Stimulated activated CD4-positive, alpha-beta T cell treated with anti-CD3 and anti-CD28 coated beads, Interleukin-1b, Interleukin-23, amount 100 ng/mL, for 24 hours (primary cell): ENCODE results near the gene TEAD3.
A peak's percentile ranks its signal among the peaks of the same experiment; 100 is the strongest.

Experiments
- DNase-seq, 4 experiments: peaks; one replicate each; pipeline ENCODE4 v3.0.0-alpha.2; 2020; ENCODE audit warnings: low read depth in 4 of 4, low spot score in 1 of 4

The TEAD3 gene

DNA sequence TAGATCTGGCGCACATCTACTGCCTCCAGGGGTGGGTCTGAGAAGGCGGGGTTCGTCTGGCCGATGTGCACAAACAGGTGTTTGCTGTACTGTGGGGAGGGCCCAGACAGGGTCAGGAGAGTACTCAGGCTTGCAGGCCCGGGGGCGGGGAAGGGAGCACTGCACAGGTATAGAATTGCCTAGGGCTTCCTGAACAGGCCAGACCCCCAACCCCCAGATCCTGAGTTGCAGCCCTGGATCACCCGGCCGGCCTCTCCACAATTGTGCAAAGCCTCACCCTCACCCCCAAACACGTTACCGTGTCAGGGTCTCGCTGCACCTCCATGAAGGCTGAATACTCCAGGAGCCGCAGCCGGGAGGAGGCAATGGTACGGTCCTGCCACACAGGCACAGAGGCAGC lies 20.9 kb downstream of the TEAD3 start:
- DNase-seq: no peak

DNA sequence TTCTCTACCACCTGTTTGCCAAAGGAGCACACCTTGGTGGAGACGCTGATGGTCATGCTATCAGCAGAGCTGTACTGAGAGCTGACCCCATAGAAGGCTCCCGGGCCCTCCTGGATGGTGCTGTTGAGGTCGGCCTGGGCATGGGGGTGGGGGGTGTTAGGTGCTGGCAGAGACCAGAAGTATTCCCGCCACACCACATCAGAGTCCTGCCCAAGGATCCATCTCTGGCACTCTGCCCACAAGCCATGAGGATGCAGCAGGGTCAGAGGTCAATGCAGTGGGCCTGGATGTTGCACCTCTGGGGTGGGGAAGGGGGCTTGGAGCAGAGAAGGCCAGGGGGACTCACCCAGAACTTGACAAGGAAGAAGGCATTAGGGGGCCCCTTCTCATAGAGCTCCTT lies 21.3 kb downstream of the TEAD3 start:
- DNase-seq: no peak

DNA sequence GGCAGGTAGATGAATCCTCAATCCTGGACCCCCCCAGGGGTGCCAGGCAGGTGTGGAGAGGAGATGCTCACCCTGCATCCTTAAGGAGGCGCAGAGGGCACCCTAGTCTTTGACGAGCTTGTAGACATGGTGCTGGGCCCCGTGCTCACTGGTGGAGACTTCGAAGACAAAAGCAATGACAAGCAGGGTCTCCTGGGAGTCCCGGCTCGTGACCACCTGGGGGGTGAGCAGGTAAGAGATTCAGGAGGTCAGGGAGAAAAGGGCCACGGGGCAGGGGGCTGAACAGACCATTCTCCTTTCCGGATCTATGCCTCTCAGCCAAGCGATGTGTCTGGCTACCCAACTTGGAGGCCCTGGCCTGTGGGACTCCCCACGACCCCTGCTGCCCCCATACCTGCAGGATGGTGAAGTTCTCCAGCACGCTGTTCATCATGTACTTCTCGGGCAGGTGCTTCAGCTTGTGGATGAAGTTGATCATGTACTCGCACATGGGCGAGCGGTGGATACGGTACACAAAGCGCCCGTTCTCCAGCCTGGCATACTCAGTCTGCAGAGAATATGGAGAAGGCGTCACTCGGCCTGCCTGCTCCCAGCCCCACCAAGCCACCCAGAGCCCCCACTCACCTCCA lies 21.8 kb downstream of the TEAD3 start:
- DNase-seq: no peak

DNA sequence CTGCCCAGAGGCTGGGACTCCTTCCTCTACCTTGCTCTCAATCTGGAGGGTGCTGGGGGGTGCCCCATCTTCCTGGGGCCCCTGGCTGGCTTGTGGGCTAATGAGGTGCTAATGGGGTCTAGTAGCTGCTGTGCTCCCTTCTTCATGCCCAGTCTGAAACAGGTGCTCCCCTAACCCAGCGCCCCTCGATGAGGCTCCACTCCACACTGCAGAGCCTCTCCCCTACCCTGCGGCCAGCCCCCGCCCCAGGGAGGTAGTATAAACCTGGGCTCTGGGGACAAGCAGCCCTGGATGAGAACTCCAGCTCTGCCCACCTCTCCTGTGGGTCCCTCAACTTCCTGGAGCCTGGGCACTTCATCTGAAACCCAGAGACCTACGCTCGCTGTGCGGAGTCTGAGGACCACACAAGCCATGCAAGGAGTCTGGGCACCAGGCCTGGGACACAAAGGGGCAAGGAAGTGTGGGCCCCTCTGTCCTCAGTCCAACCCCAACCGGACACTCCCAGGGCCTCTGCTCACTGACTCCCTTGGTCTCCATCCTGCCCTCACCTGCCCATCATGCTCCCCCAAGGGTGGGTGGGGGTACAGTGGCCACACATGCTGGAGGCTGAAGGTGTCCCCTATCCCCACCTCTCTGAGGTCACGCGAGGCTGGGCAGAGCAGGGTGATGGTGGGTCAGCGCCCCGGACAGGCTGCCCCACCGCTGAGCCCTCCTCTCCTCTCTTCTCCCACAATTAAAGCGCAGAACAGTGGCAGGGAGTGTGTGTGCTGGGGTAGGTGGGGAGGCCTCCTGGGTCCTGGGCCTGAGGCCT lies 22.5 kb downstream of the TEAD3 start:
- DNase-seq: no peak

DNA sequence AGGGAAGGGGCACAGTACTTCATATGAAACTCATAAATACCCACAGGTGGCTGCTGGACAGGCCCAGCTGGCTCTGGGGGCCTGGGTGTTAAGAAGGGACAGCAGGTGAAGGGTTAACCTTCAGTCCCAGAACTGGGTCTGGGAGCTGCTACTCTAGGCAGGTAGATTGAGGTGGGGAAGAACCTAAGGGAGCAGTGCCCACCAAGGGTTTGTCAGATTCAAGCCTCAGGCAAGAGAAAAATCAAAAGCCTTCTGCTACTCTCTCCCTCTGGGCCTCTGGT lies 23.1 kb downstream of the TEAD3 start:
- DNase-seq: no peak

DNA sequence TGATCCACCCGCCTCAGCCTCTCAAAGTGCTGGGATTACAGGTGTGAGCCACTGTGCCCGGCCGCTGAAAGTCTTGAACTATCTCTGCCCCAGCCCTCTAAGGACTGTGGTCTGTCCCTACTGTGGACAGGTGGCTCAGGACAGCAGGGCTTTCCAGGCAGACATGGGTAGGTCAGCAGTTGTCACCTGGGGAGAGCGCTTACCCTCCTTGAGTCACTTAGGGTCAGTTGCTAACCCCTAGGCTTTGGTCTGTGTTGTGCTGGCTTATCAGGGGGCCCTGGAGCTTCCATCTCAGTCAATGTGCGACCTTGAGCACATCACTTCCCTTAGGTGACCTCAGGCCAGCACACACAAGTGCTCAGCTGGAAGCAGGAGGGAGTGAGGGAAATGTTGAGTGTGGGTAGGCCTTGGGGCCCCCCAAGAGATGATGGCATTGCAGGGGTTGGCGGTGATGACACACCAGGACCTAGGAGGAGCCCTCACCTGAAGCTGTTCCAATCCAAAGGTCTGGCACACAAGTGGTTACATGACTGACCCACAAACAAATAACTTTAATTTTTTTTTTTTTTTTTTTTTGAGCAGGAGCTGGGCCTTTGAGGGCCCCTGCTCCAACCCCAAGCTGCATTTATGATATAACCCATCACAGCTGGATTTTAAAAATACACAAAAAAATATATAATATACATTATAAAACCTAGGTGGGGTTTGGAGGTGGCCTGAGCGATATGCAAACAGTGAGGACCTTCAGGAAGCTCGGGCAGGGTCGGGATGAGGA lies 23.6 kb downstream of the TEAD3 start:
- no peak for DNase-seq

DNA sequence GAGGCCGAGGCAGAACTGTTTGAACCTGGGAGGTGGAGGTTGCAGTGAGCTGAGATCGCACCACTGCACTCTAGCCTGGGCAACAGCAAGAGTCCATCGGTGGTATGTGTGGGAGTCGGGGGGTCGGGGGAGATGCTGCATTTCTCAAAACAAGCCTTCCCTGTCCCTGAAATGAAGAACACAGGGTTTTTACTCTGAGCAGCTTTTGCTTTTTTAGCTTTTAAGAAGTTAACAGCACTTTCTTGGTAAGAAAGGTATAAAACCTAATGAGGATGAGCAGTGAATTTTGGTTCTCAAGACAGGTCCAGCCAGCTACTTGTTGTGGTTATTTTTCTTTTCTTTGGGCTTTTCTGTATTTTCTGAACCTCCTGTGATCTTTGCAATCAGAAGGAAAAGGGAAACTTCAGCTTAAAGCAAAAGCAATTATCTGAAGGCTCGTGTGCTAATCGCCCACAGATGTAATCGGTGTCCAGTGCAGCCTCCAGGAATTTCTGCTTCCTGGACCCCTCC lies 25.0 kb downstream of the TEAD3 start:
- no peak for DNase-seq

DNA sequence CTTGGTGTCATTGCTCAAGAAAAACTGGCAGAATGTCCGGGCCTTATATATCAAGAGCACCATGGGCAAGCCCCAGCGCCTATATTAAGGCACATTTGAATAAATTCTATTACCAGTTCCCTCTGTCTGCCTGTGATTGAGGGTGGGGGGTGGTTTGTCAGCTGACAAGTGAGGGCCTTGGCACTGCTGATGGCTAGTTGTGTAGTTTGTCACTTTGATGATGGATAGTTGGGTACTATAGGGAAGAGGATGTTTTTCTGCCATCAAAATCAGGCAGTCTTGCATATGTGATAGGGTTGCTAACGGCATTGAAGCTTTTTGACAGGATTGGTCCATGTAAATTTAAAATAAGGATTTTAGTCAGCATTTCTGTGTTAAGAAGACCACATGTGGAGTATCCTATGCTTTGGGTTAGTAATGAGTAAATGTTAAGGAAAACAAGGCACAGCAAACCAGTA lies 26.2 kb downstream of the TEAD3 start:
- no peak for DNase-seq

DNA sequence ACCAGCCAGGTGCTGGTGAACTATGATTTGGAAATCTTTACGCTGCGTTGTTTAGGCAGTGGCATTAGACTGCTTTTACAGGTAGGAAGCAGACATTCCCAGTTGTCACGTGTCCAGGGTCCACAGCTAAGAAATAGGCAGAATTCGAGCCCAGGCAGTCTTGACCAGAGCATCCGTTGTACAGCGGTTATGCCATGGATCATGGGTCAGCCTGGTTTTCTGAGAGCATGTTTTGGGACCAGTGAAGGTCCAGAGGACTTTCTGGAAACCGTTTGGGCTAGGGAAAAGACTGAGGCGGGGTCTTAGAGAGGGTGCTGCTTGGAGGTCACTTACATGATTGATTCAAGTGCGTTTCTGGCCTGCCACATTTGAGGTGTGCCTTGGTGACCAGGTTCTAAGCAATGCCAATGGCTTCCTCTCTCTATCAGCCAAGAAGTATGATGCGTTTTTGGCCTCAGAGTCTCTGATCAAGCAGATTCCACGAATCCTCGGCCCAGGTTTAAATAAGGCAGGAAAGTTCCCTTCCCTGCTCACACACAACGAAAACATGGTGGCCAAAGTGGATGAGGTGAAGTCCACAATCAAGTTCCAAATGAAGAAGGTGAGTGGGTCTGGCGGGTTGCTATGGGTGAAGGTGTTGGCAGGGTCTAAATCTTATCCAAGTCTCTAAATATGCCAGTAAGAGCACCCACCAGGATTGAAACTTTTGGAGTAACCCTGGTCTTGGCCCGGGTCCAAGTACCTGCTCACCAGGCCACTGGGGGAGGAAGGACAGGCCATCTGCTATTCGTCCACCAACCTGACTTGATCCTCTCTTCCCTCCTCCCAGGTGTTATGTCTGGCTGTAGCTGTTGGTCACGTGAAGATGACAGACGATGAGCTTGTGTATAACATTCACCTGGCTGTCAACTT lies 26.9 kb downstream of the TEAD3 start:
- peak in 1 of 4 experiments; percentile 12 for DNase-seq

DNA sequence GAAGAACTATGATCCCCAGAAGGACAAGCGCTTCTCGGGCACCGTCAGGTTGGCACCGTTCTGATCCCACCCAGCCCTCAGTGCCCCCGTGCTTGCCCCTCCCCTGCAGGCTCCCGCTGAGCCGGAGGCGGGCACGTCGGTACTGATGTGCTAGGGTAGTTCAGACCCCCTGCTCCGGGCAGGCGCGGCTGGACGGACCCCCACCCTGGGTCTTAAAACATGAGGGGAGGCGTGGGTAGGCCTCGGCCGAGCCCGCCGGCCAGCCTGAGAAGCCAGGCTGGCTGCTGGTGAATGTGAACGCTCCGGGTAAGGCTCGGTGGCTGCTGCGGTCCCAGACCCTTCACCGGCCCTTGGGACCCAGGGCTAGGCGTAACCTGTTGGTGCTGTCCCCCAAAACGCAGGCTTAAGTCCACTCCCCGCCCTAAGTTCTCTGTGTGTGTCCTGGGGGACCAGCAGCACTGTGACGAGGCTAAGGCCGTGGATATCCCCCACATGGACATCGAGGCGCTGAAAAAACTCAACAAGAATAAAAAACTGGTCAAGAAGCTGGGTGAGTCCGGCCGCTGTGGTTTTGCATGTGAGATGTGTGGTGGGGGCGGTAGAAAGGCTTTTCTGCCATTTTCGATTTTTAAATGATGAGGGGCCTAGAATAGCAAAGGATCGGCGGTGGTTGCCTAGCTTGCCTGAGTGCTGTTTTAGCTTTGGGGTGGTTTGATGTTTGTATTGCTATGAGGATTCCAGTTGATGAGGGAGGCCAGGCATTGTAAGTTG lies 27.7 kb downstream of the TEAD3 start:
- DNase-seq: no peak

DNA sequence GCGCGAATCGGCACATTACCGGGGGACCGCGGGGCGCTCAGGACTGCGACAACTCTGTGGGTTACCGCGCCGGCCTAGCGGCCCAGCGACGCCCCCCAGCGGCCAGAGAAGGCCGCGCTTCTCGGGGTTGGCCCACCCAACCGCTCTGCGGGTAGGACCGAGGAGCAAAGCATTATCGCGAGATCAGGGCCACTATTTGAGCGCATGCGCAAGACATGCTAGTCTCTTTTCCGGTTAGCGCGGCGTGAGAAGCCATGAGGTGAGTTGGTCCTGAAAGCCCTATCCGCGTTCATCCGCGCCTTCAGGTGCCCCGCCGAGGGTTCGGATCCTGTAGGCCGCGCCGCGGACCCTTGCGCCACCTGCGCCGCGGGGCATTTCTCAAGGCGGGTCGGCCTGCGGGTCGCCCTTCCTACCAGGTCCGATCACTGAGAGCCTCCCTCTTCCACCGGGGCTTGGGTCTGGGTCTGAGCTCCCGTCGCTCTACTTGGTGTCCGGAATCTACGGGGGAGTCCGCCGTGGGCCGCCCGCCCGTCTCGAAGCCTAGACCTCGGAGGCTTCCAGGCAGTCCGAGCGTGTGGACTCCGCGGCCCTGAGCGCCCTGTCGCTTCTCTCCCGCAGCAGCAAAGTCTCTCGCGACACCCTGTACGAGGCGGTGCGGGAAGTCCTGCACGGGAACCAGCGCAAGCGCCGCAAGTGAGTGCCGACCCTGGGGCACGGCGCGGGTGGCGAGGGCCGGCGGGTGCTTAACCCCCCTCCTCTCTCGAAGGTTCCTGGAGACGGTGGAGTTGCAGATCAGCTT lies 28.5 kb downstream of the TEAD3 start, which contains the start of gene RPL10A:
RPL10A (plus strand) TSS at position 221 of the 799 bp plus-strand sequence; CDS start at position 255, 34 bp downstream.
- peak; percentile 92 to 94 (median 93) for DNase-seq

DNA sequence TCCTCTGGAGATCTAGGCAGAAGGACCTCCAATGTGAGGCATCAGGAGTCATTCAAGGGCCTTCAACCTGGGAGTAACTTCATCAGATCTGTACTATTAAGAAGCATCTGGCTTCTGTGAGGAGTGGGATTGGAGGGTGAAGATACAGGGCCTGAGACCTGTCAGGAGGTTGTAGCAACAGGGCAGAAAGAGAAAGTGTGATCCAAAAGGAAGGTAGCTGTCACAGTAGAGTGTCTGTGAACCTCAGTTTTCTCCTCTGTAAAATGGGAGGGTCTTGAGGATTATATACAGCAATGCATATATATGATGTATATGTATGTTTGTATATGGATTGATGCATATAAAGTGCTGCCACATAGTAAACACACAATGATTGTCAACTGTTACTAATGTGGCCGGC lies 31.2 kb downstream of the TEAD3 start:
- DNase-seq: no peak

DNA sequence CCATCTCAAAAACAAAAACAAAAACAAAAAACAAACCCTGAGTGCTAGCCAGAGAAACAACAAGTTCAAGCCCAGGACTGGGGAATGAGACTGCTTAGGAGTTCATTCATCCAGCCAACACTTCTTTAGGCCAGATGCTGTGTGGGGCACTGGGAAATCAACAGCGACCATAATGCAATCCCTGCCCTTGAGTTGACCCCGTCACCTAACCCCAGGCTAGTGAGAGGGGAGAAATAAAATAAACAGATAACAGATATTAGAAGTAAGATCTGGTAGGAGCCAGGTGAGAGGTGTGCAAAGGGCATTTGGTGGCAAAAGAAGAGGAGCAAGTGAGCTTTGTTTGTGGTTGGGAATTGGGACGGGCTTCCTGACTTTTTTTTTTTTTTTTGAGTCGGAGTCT lies 33.6 kb downstream of the TEAD3 start:
- DNase-seq: no peak

DNA sequence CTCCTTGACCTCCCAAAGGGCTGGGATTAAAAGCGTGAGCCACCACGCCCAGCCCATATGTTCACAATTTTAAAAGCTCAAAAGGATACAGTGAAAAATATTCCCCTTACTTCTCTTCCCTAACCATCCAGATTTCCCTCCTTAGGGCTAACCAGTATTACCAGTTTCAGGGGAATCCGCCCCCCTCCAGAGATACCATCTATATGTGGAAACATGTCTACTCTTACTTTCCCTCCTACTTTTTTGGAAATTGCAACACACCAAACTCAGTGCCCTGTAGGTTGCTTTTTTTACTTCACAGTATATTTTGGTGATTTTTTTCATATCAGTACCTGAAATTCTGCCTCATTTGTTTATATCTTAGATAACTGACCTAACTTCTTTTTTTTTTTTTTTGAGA lies 35.6 kb downstream of the TEAD3 start:
- no peak for DNase-seq

DNA sequence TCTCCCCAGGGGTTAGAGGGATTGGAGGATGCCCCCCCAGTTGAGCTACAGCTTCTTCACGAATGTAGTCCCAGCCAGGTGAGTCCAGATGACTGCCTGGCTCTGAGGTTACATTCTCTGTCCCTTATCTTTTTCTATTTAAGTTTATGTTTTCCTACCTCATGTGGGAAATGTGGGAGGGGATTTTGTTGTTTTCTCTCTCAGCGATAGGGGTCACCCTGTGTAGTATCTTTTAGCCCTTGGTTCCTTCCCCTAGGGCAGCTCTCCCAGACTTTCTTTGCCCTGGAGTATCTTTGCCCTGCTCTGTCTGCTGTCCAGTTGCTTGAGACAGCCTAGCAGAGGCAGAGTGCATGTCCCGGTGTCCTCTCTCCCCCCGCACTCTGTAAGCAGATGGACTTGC lies 39.0 kb downstream of the TEAD3 start:
- DNase-seq: no peak

DNA sequence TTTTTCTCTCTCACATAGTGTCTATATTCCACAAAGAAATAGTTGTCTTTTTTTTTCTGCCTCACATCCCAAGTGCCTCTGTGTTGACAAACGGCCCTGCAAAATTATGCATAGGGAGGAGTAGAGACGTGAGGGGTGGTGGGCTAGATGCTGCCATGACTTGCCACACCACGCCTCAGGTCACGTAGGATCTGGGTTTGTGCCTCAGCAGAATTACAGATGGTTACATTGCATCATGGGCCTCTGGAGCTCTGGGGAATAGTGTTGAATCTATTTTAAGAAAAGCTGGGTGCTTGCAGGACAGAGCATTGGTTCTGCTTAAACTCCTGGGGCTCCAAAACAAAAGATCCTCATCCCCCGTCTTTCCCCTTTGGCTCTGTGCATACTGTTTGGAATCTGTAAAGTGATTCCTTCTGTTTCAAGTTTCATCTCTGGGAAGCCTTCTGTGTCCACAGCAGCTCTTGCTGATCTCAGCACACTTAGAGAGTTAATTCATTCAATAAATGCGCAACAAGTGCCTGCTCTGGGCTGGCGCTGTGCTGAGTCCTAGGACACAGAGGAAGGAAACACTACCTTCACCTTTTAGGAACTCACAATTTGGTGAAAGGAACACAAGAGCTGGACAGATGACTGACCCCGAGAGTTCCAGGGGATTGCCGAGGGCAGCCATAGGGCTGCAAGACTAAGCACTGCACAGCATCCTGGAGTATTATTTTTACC lies 42.3 kb downstream of the TEAD3 start:
- no peak for DNase-seq

DNA sequence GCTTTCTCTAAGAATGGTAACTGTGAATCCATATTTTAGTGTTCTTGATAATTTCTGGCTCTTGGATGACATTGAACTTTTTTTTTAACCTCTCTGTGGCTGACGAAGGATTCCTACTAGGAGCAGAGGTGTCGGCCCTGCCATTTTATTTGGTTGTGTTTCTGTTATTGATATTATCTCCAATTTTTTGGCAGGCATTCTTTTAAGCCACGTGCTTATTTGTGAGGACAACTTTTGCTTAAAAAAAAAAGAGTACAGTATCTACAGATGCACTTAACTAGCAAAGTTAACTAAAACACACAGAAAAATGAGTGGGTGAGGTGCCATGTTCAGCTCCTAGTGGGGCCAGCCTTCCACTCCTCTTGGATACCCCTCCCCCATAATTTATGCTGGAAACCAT lies 43.6 kb downstream of the TEAD3 start:
- no peak for DNase-seq
